AG09319 (cell line): ENCODE measurements around the gene SALL4.
"Not testable (repeated sequence)": the region's sequence is repeated elsewhere in the genome, so short reads cannot be mapped to it uniquely, and the experiment has no call there.

Source experiments
- DNase-seq: peaks from one replicate; pipeline ENCODE4 v3.0.0-alpha.2; 2010; ENCODE audit warnings: low read depth; ENCODE audit errors: extremely low read depth
- CTCF ChIP-seq: IDR thresholded peaks from 2 replicates; pipeline ENCODE4 v1.5.1; 2011; ENCODE audit warnings: low read depth, mild to moderate bottlenecking, inconsistent platforms, low read length, moderate library complexity

The SALL4 gene

GRCh38 chr20:51769976-51770615 lies 32.2 kb downstream of the SALL4 start:
- TF ChIP-seq CTCF, result no peak
- DNase-seq, result no peak

GRCh38 chr20:51768759-51769517 lies 33.4 kb downstream of the SALL4 start:
- no peak for TF ChIP-seq CTCF
- DNase-seq, result no peak

- no peak for DNase-seq
- no peak for TF ChIP-seq CTCF
Measured at GRCh38 chr20:51767867-51768758, 34.2 kb downstream of the SALL4 start, which contains the start of gene ATP9A. TSS of gene ATP9A (minus strand) at chr20:51768390. CDS start at chr20:51768369, 21 bp downstream.

- TF ChIP-seq CTCF, result peak; percentile 26; the same call in 1 of the 2 replicates
- DNase-seq, result no peak
Measured at GRCh38 chr20:51766994-51767866, 35.1 kb downstream of the SALL4 start.

GRCh38 chr20:51765381-51765780 lies 36.9 kb downstream of the SALL4 start:
- not testable (repeated sequence) for DNase-seq

- no peak for DNase-seq
Measured at GRCh38 chr20:51763965-51764602, 38.2 kb downstream of the SALL4 start.

More at GRCh38 chr20:51763965-51764602, 38.2 kb downstream of the SALL4 start:
- TF ChIP-seq CTCF, result no peak
